IMR-90 (cell line): ENCODE results near the gene SAMD10. TPM values are rescaled to one million over a fixed set of nuclear protein-coding genes. Genes with fewer than 3 reads are reported as not detected.

ENCODE experiments used
- ATAC-seq: fragments of 200-7000 bp; cut with Tn5 transposase; 2 replicates; pipeline ENCODE4 v1.9.1; 2020; ENCODE audit warnings: low read depth, mild to moderate bottlenecking, moderate library complexity
- BruUV-seq: library from RNA; stranded (reverse); fragments of 400-500 nt; replicated peaks from 2 replicates; lab custom pipeline; 2021; lab: Mats Ljungman, UMichigan
- CTCF ChIA-PET: fragments of 300-600 bp; formaldehyde crosslinking; extraction: SDS; loops from one replicate; lab custom pipeline; 2021; ENCODE audit warnings: antibody characterized with exemption; lab: Yijun Ruan, JAX
- POLR2A ChIA-PET: fragments of 300-600 bp; sonication (Branson Sonifier 250); formaldehyde crosslinking; loops from one replicate; lab custom pipeline; 2022; ENCODE audit warnings: antibody characterized with exemption; ENCODE audit not compliant: unreplicated experiment; lab: Charles Lee
- DNase-seq: peaks from one replicate; pipeline ENCODE4 v3.0.0; 2013
- H2AFZ ChIP-seq: replicated peaks from 2 replicates; pipeline ENCODE3; 2013; ENCODE audit warnings: low read length, mild to moderate bottlenecking; ENCODE audit not compliant: poor library complexity
- H2AK5ac ChIP-seq: 2 replicates; pipeline ENCODE4 v1.6.1; 2013; ENCODE audit warnings: low read depth, low read length, inconsistent platforms
- H2AK9ac ChIP-seq: replicated peaks from 2 replicates; pipeline ENCODE3; 2013; ENCODE audit warnings: mild to moderate bottlenecking, low read depth, low read length, moderate library complexity; ENCODE audit not compliant: poor library complexity
- H2BK120ac ChIP-seq: 2 replicates; pipeline ENCODE4 v1.6.1; 2013; ENCODE audit warnings: low read depth, low read length, inconsistent platforms
- H2BK15ac ChIP-seq: 3 replicates; pipeline ENCODE4 v1.6.1; 2013; ENCODE audit warnings: low read depth, low read length, inconsistent platforms
- H2BK20ac ChIP-seq: 2 replicates; pipeline ENCODE4 v1.6.1; 2013; ENCODE audit warnings: low read depth, mild to moderate bottlenecking, inconsistent platforms, low read length, moderate library complexity
- H2BK5ac ChIP-seq: 2 replicates; pipeline ENCODE4 v1.6.1; 2013; ENCODE audit warnings: mild to moderate bottlenecking, low read depth, low read length, inconsistent platforms; ENCODE audit not compliant: poor library complexity, severe bottlenecking
- H3K14ac ChIP-seq: replicated peaks from 2 replicates; pipeline ENCODE4 v1.6.1; 2013; ENCODE audit warnings: low read depth, low read length, inconsistent platforms
- H3K18ac ChIP-seq: 2 replicates; pipeline ENCODE4 v1.6.1; 2013; ENCODE audit warnings: low read depth, low read length, control low read depth
- H3K23ac ChIP-seq: 2 replicates; pipeline ENCODE4 v1.6.1; 2013; ENCODE audit warnings: low read depth, low read length, inconsistent platforms
- H3K27ac ChIP-seq: 2 replicates; pipeline ENCODE4 v1.5.1; 2013; ENCODE audit warnings: mild to moderate bottlenecking, control low read depth, low read length; ENCODE audit not compliant: insufficient read depth
- H3K27me3 ChIP-seq: 2 replicates; pipeline ENCODE4 v1.6.1; 2013; ENCODE audit warnings: low read length; ENCODE audit not compliant: control insufficient read depth, insufficient read depth
- H3K36me3 ChIP-seq: 2 replicates; pipeline ENCODE4 v1.6.1; 2013; ENCODE audit warnings: low read length, mixed read lengths; ENCODE audit not compliant: control insufficient read depth, insufficient read depth
- H3K4ac ChIP-seq: 2 replicates; pipeline ENCODE4 v1.6.1; 2013; ENCODE audit warnings: low read depth, low read length, inconsistent platforms
- H3K4me1 ChIP-seq: 2 replicates; pipeline ENCODE4 v1.6.1; 2013; ENCODE audit warnings: low read length, mixed read lengths; ENCODE audit not compliant: control insufficient read depth, insufficient read depth
- H3K4me2 ChIP-seq: 2 replicates; pipeline ENCODE4 v1.6.1; 2013; ENCODE audit warnings: low read depth, mild to moderate bottlenecking, control low read depth, low read length, moderate library complexity
- H3K4me3 ChIP-seq: 2 replicates; pipeline ENCODE4 v1.5.1; 2013; ENCODE audit warnings: low read depth, mild to moderate bottlenecking, control low read depth, low read length, moderate library complexity; ENCODE audit not compliant: insufficient read depth
- H3K56ac ChIP-seq: 2 replicates; pipeline ENCODE4 v1.6.1; 2013; ENCODE audit warnings: low read length, inconsistent platforms; ENCODE audit not compliant: insufficient read depth; ENCODE audit errors: extremely low read depth
- H3K79me1 ChIP-seq, 2 experiments: 2 replicates each; pipeline ENCODE4 v1.6.1; 2013; ENCODE audit warnings: low read length in 2 of 2, inconsistent platforms in 1 of 2, low read depth in 1 of 2
- H3K9ac ChIP-seq: 2 replicates; pipeline ENCODE4 v1.6.1; 2013; ENCODE audit warnings: low read depth, low read length, control low read depth
- H3K9me1 ChIP-seq: 2 replicates; pipeline ENCODE4 v1.6.1; 2013; ENCODE audit warnings: low read length, inconsistent platforms; ENCODE audit not compliant: insufficient read depth
- H3K9me3 ChIP-seq: 2 replicates; pipeline ENCODE4 v1.6.1; 2013; ENCODE audit warnings: low read length; ENCODE audit not compliant: control insufficient read depth, insufficient read depth
- H4K20me1 ChIP-seq: 2 replicates; pipeline ENCODE4 v1.6.1; 2013; ENCODE audit warnings: low read length, inconsistent platforms; ENCODE audit not compliant: insufficient read depth
- H4K5ac ChIP-seq: 2 replicates; pipeline ENCODE4 v1.6.1; 2013; ENCODE audit warnings: mild to moderate bottlenecking, low read depth, low read length, control low read depth
- H4K8ac ChIP-seq, 2 experiments: 2 replicates each; pipeline ENCODE4 v1.6.1; 2013; ENCODE audit warnings: low read depth in 2 of 2, low read length in 2 of 2, control low read depth in 1 of 2, inconsistent platforms in 1 of 2
- H4K91ac ChIP-seq: 2 replicates; pipeline ENCODE4 v1.6.1; 2013; ENCODE audit warnings: low read depth, low read length, inconsistent platforms; ENCODE audit not compliant: insufficient read depth
- BHLHE40 ChIP-seq: fragments of 150-350 bp; IDR thresholded peaks from 2 replicates; pipeline ENCODE4 v1.6.1; 2016; ENCODE audit warnings: mild to moderate bottlenecking, low read depth, low read length
- CEBPB ChIP-seq: IDR thresholded peaks from 2 replicates; pipeline ENCODE4 v1.6.1; 2012; ENCODE audit warnings: low read depth, low read length, improper control_type of control experiment
- CHD1 ChIP-seq: IDR thresholded peaks from 2 replicates; pipeline ENCODE4 v1.6.1; 2012; ENCODE audit warnings: low read depth, low read length, improper control_type of control experiment
- MAFK ChIP-seq: IDR thresholded peaks from 2 replicates; pipeline ENCODE4 v1.6.1; 2012; ENCODE audit warnings: low read depth, low read length, improper control_type of control experiment
- MAZ ChIP-seq: IDR thresholded peaks from 2 replicates; pipeline ENCODE4 v1.6.1; 2012; ENCODE audit warnings: low read depth, mild to moderate bottlenecking, low read length, improper control_type of control experiment, moderate library complexity, borderline replicate concordance
- MXI1 ChIP-seq: IDR thresholded peaks from 2 replicates; pipeline ENCODE4 v1.6.1; 2012; ENCODE audit warnings: low read depth, mild to moderate bottlenecking, low read length, moderate library complexity, borderline replicate concordance
- NFE2L2 ChIP-seq: fragments of 150-350 bp; IDR thresholded peaks from 2 replicates; pipeline ENCODE4 v1.6.1; 2016; ENCODE audit warnings: low read depth, mild to moderate bottlenecking, low read length
- RAD21 ChIP-seq: IDR thresholded peaks from 2 replicates; pipeline ENCODE4 v1.6.1; 2012; ENCODE audit warnings: low read length, improper control_type of control experiment
- SMC3 ChIP-seq: fragments of 150-350 bp; IDR thresholded peaks from 2 replicates; pipeline ENCODE4 v1.6.1; 2016; ENCODE audit warnings: low read depth, mild to moderate bottlenecking, antibody characterized with exemption, low read length, moderate library complexity
- WGBS, 2 experiments: methylation state at CpG; one replicate each; pipeline versions ENCODE4 v1.1.5 to v1.1.7; 2013; ENCODE audit warnings: missing lambda C conversion rate in 2 of 2; ENCODE audit not compliant: insufficient read length in 1 of 2; ENCODE audit errors: extremely low coverage in 2 of 2; 5-methylcytosine and 5-hydroxymethylcytosine counted together
- dilution Hi-C: fragments of 300-500 bp; cut with HindIII; formaldehyde crosslinking; loops from one replicate; pipeline ENCODE4 v1.14.3; 2018; ENCODE audit warnings: low sequenced_read_pairs; ENCODE audit not compliant: unreplicated experiment
- in situ Hi-C: fragments of 300-500 bp; cut with MboI; formaldehyde crosslinking; loops from 3 replicates; pipeline ENCODE4 v1.14.3; 2019; ENCODE audit warnings: low sequenced_read_pairs, inconsistent platforms, mixed read lengths
- intact Hi-C: fragments of 100-400 bp; cut with micrococcal nuclease; formaldehyde crosslinking; loops from 2 replicates; pipeline ENCODE4 v1.10.0; 2022
- polyA plus RNA-seq, 3 experiments: library from polyadenylated mRNA; depleted of rRNA; stranded (reverse); fragments of >200 nt; gene quantifications; 2 replicates each; pipeline ENCODE4 v1.2.3, GENCODE V29; 2012; ENCODE audit warnings: low replicate concordance in 1 of 3
- total RNA-seq: library from RNA; depleted of rRNA; stranded (reverse); fragments of >200 nt; gene quantifications from 2 replicates; pipeline ENCODE4 v1.2.3, GENCODE V29; 2012
- TF ChIP-seq, protein P1 (sequence below): fragments of 150-350 bp; IDR thresholded peaks from 2 replicates; pipeline ENCODE4 v1.6.1; 2017; ENCODE audit warnings: mild to moderate bottlenecking, antibody characterized with exemption, low read length, low read depth
- TF ChIP-seq, protein P2 (sequence below): conservative IDR thresholded peaks from 2 replicates; pipeline ENCODE4 v1.5.1; 2012; ENCODE audit warnings: mild to moderate bottlenecking, low read depth, low read length, improper control_type of control experiment
- TF ChIP-seq, protein P3 (sequence below): fragments of 150-350 bp; IDR thresholded peaks from 2 replicates; pipeline ENCODE4 v1.6.1; 2016; ENCODE audit warnings: low read depth, mild to moderate bottlenecking, low read length, moderate library complexity, borderline replicate concordance

Gene SAMD10
- total and polyA plus RNA-seq, 2 of the 4 experiments (the other 2 are of a cell fraction) = 0.54 to 4.1 TPM

DNA sequence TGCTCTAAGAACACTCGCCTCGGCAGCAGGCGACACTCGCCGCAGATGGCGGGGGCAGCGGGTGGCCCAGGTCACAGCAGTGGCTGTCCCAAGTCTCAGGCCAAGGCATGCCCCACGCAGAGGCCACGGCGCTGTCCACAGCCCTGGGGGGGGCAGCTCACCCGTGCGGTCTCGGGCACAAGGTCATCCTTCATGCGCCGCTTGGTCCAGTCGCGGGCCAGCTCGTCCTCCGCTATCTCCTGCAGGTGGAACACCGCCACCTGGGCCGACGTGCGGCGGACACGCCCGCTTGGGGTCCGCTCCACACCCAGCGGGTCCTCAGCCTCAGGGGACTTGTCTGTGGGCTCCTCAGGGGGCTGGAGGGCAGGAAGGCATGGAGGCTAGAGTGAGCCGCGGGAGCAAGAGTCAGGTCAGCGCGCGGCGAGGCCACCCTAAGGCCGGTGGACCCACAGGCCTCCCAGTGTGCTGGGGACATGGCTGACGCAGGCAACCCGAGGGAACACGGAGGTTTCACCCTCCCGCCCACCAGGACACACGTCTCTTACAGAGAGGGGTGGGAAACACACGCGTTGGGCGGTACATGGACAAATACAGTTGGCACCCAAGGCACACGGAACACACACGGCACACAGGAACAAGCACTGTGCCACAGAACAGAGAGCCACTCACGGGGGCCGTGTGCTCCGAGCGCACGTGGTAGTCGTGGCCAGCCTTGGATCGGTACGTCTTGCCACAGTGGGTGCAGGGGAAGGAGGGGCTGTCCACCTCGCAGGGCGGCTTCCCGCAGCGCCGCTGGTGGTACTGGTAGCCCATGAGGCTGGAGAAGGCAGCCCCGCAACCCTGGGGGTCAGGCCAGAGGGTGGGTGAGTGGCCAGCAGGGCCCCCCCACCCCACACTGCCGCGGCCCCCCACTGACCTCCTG lies 16.8 kb downstream of the SAMD10 start:
- H2BK15ac ChIP-seq = no peak overlapping the region
- H2AK9ac ChIP-seq = no peak overlapping the region
- TF ChIP-seq CEBPB (no peak), MXI1 (no peak), MAZ (no peak), BHLHE40 (no peak), NFE2L2 (no peak), MAFK (no peak), RAD21 (no peak), CHD1 (no peak), SMC3 (no peak)
- TF ChIP-seq, protein P1, sequence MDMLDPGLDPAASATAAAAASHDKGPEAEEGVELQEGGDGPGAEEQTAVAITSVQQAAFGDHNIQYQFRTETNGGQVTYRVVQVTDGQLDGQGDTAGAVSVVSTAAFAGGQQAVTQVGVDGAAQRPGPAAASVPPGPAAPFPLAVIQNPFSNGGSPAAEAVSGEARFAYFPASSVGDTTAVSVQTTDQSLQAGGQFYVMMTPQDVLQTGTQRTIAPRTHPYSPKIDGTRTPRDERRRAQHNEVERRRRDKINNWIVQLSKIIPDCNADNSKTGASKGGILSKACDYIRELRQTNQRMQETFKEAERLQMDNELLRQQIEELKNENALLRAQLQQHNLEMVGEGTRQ = no peak
- TF ChIP-seq, protein P2, sequence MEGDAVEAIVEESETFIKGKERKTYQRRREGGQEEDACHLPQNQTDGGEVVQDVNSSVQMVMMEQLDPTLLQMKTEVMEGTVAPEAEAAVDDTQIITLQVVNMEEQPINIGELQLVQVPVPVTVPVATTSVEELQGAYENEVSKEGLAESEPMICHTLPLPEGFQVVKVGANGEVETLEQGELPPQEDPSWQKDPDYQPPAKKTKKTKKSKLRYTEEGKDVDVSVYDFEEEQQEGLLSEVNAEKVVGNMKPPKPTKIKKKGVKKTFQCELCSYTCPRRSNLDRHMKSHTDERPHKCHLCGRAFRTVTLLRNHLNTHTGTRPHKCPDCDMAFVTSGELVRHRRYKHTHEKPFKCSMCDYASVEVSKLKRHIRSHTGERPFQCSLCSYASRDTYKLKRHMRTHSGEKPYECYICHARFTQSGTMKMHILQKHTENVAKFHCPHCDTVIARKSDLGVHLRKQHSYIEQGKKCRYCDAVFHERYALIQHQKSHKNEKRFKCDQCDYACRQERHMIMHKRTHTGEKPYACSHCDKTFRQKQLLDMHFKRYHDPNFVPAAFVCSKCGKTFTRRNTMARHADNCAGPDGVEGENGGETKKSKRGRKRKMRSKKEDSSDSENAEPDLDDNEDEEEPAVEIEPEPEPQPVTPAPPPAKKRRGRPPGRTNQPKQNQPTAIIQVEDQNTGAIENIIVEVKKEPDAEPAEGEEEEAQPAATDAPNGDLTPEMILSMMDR = no peak
- TF ChIP-seq, protein P3, sequence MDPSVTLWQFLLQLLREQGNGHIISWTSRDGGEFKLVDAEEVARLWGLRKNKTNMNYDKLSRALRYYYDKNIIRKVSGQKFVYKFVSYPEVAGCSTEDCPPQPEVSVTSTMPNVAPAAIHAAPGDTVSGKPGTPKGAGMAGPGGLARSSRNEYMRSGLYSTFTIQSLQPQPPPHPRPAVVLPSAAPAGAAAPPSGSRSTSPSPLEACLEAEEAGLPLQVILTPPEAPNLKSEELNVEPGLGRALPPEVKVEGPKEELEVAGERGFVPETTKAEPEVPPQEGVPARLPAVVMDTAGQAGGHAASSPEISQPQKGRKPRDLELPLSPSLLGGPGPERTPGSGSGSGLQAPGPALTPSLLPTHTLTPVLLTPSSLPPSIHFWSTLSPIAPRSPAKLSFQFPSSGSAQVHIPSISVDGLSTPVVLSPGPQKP = no peak
- 94% methylated on average over 28 of the region's 61 CpGs; no CpG with 5 or more reads in 1 of the 2 experiments for WGBS, 2 experiments
- no peaks in the 10 kb centered on the region for H3K9me3 ChIP-seq
- H3K27ac ChIP-seq = no peak overlapping the region
- no peak overlapping the region for H3K4me3 ChIP-seq
- no peak overlapping the region for H3K18ac ChIP-seq
- no TSS peak for BruUV-seq
- dilution Hi-C loops (no loop called here), in situ Hi-C loops (no loop called here), intact Hi-C loops (no loop called here)
- H2BK5ac ChIP-seq = no peak overlapping the region
- peak overlapping the region; percentile 51 for H2AFZ ChIP-seq
- H4K5ac ChIP-seq = no peak overlapping the region
- H2AK5ac ChIP-seq = no peak overlapping the region
- peaks cover 2% of the 10 kb centered on the region; the same call in 1 of the 2 replicates for H3K4me1 ChIP-seq
- no peak overlapping the region for H3K56ac ChIP-seq
- no peak overlapping the region for H3K4me2 ChIP-seq
- H4K8ac ChIP-seq = no peak overlapping the region
- H4K91ac ChIP-seq = no peak overlapping the region
- ATAC-seq = no peak
- H3K9ac ChIP-seq = no peak overlapping the region
- no peak overlapping the region for H3K14ac ChIP-seq
- H4K20me1 ChIP-seq = no peaks in the 10 kb centered on the region; the same call in none of the 2 replicates
- H3K4ac ChIP-seq = no peak overlapping the region
- H2BK20ac ChIP-seq = no peak overlapping the region
- no peaks in the 10 kb centered on the region for H3K9me1 ChIP-seq
- no peaks in the 10 kb centered on the region for H3K27me3 ChIP-seq
- CTCF ChIA-PET = no interaction called here
- peaks cover 65% of the 10 kb centered on the region for H3K36me3 ChIP-seq
- H3K23ac ChIP-seq = no peak overlapping the region
- peaks cover 0 to 10% of the 10 kb centered on the region in 2 experiments; a peak in 3 of 4 replicates for H3K79me1 ChIP-seq
- no peak for DNase-seq
- no peak overlapping the region for H2BK120ac ChIP-seq
- POLR2A ChIA-PET = no interaction called here
